HepG2 (cell line): Measurements from ENCODE around the gene LYSET.

Source experiments
- POLR2AphosphoS5 ChIP-seq: IDR thresholded peaks from 2 replicates; pipeline ENCODE4 v1.6.1; 2012; ENCODE audit warnings: low read depth, low read length
- STAG1 ChIP-seq: sonication (generic); formaldehyde crosslinking; IDR thresholded peaks from 2 replicates; pipeline ENCODE4 v1.4.0; 2020; ENCODE audit warnings: missing genetic modification reagents

- peak; percentile 21 for TF ChIP-seq STAG1
- peak; percentile 84 for TF ChIP-seq POLR2AphosphoS5
Observed at GRCh38 chr14:93206793-93207467, 21.8 kb downstream of the LYSET start, which contains the start of the genes GON7 and UBR7.
